H9 (cell line): ENCODE data around the gene ABCG1. TPM values are rescaled to one million over a fixed set of nuclear protein-coding genes. Genes with fewer than 3 reads are reported as not detected.

Source experiments
- DNase-seq: peaks from one replicate; pipeline ENCODE4 v3.0.0-alpha.2; 2017
- H2AFZ ChIP-seq: one replicate; pipeline ENCODE4 v1.6.1; 2013; ENCODE audit warnings: mild to moderate bottlenecking, low read length, control low read depth, moderate library complexity
- H2AK5ac ChIP-seq: 2 replicates; pipeline ENCODE4 v1.6.1; 2013; ENCODE audit warnings: low read length, control low read depth, mixed read lengths; ENCODE audit not compliant: insufficient read length
- H2BK120ac ChIP-seq: one replicate; pipeline ENCODE4 v1.6.1; 2013; ENCODE audit warnings: low read depth, mild to moderate bottlenecking, low read length, control low read depth, inconsistent platforms; ENCODE audit not compliant: poor library complexity, severe bottlenecking
- H2BK12ac ChIP-seq: 2 replicates; pipeline ENCODE4 v1.6.1; 2013; ENCODE audit warnings: low read length, control low read depth, mixed read lengths, low read depth; ENCODE audit not compliant: insufficient read length
- H2BK15ac ChIP-seq: 2 replicates; pipeline ENCODE4 v1.6.1; 2013; ENCODE audit warnings: low read depth, low read length, control low read depth
- H2BK20ac ChIP-seq: one replicate; pipeline ENCODE4 v1.6.1; 2013; ENCODE audit warnings: low read depth, mild to moderate bottlenecking, low read length, control low read depth, inconsistent platforms; ENCODE audit not compliant: poor library complexity, severe bottlenecking
- H2BK5ac ChIP-seq: 2 replicates; pipeline ENCODE4 v1.6.1; 2013; ENCODE audit warnings: low read length, control low read depth, mixed read lengths; ENCODE audit not compliant: insufficient read length
- H3K14ac ChIP-seq: 2 replicates; pipeline ENCODE4 v1.6.1; 2013; ENCODE audit warnings: low read length, control low read depth; ENCODE audit not compliant: insufficient read depth
- H3K18ac ChIP-seq: 2 replicates; pipeline ENCODE4 v1.6.1; 2013; ENCODE audit warnings: low read depth, mild to moderate bottlenecking, mixed read lengths, low read length, control low read depth; ENCODE audit not compliant: insufficient read length
- H3K23ac ChIP-seq: 2 replicates; pipeline ENCODE4 v1.6.1; 2013; ENCODE audit warnings: low read length, control low read depth, mixed read lengths, low read depth; ENCODE audit not compliant: insufficient read length
- H3K23me2 ChIP-seq: 2 replicates; pipeline ENCODE4 v1.6.1; 2013; ENCODE audit warnings: low read depth, mild to moderate bottlenecking, mixed read lengths, low read length, control low read depth; ENCODE audit not compliant: insufficient read length, poor library complexity, severe bottlenecking
- H3K27ac ChIP-seq: 2 replicates; pipeline ENCODE4 v1.5.1; 2013; ENCODE audit warnings: low read length, control low read depth, mixed read lengths, low read depth; ENCODE audit not compliant: insufficient read length
- H3K27me3 ChIP-seq: 2 replicates; pipeline ENCODE4 v1.6.1; 2013; ENCODE audit warnings: low read length, control low read depth, inconsistent platforms; ENCODE audit not compliant: insufficient read depth
- H3K4ac ChIP-seq: 2 replicates; pipeline ENCODE4 v1.6.1; 2013; ENCODE audit warnings: low read depth, mild to moderate bottlenecking, control low read depth, inconsistent platforms, low read length, moderate library complexity
- H3K4me1 ChIP-seq: 2 replicates; pipeline ENCODE4 v1.6.1; 2013; ENCODE audit warnings: low read length, control low read depth, inconsistent platforms; ENCODE audit not compliant: insufficient read depth
- H3K4me2 ChIP-seq: 2 replicates; pipeline ENCODE4 v1.6.1; 2013; ENCODE audit warnings: low read length, control low read depth, mixed read lengths; ENCODE audit not compliant: insufficient read length, insufficient read depth
- H3K56ac ChIP-seq: 2 replicates; pipeline ENCODE4 v1.6.1; 2013; ENCODE audit warnings: low read depth, mild to moderate bottlenecking, mixed read lengths, low read length, control low read depth; ENCODE audit not compliant: insufficient read length
- H3K79me1 ChIP-seq: 2 replicates; pipeline ENCODE4 v1.6.1; 2013; ENCODE audit warnings: low read depth, mild to moderate bottlenecking, moderate library complexity, low read length, control low read depth, inconsistent platforms; ENCODE audit not compliant: insufficient read depth, poor library complexity, severe bottlenecking
- H3K79me2 ChIP-seq: 2 replicates; pipeline ENCODE4 v1.6.1; 2013; ENCODE audit warnings: low read length, control low read depth, inconsistent platforms; ENCODE audit not compliant: insufficient read depth
- H3K9ac ChIP-seq: 2 replicates; pipeline ENCODE4 v1.6.1; 2013; ENCODE audit warnings: low read length, control low read depth, mixed read lengths; ENCODE audit not compliant: insufficient read length; ENCODE audit errors: extremely low read depth
- H3K9me3 ChIP-seq: one replicate; pipeline ENCODE4 v1.6.1; 2013; ENCODE audit warnings: low read depth, low read length, inconsistent platforms; ENCODE audit not compliant: control insufficient read depth
- H3T11ph ChIP-seq: one replicate; pipeline ENCODE4 v1.6.1; 2013; ENCODE audit warnings: mild to moderate bottlenecking, low read length, control low read depth, inconsistent platforms
- H4K20me1 ChIP-seq: one replicate; pipeline ENCODE4 v1.6.1; 2013; ENCODE audit not compliant: control insufficient read depth, insufficient read length, insufficient read depth
- H4K5ac ChIP-seq: 2 replicates; pipeline ENCODE4 v1.6.1; 2013; ENCODE audit warnings: low read depth, mild to moderate bottlenecking, mixed read lengths, low read length, control low read depth; ENCODE audit not compliant: insufficient read length
- H4K8ac ChIP-seq: replicated peaks from 2 replicates; pipeline ENCODE4 v1.6.1; 2013; ENCODE audit warnings: low read length, control low read depth, mixed read lengths, low read depth; ENCODE audit not compliant: insufficient read length
- H4K91ac ChIP-seq: 2 replicates; pipeline ENCODE4 v1.6.1; 2013; ENCODE audit warnings: low read depth, mild to moderate bottlenecking, moderate library complexity, mixed read lengths, low read length, control low read depth; ENCODE audit not compliant: insufficient read length
- H3K27ac Mint-ChIP-seq, 3 experiments: 2 replicates in 2 of 3; 3 replicates in 1 of 3; pipeline ENCODE4 v1.8.0; 2020 to 2021; ENCODE audit warnings: mixed read lengths in 3 of 3, mild to moderate bottlenecking in 1 of 3, moderate library complexity in 1 of 3
- H3K27me3 Mint-ChIP-seq: 2 replicates; pipeline ENCODE4 v1.8.0; 2021; ENCODE audit warnings: low read depth, mild to moderate bottlenecking, moderate library complexity, mixed read lengths
- H3K36me3 Mint-ChIP-seq, 3 experiments: 2 replicates in 2 of 3; 3 replicates in 1 of 3; pipeline ENCODE4 v1.8.0; 2020 to 2021; ENCODE audit warnings: low read depth in 3 of 3, mixed read lengths in 3 of 3; ENCODE audit not compliant: insufficient read depth in 1 of 3
- H3K4me1 Mint-ChIP-seq, 2 experiments: 2 replicates each; pipeline ENCODE4 v1.8.0; 2020; ENCODE audit warnings: mixed read lengths in 2 of 2
- H3K4me3 Mint-ChIP-seq, 2 experiments: 2 replicates in 1 of 2; 3 replicates in 1 of 2; pipeline ENCODE4 v1.8.0; 2020 to 2021; ENCODE audit warnings: mild to moderate bottlenecking in 2 of 2, mixed read lengths in 2 of 2, moderate library complexity in 1 of 2
- H3K9me3 Mint-ChIP-seq, 2 experiments: 2 replicates in 1 of 2; 3 replicates in 1 of 2; pipeline ENCODE4 v1.8.0; 2020; ENCODE audit warnings: mild to moderate bottlenecking in 2 of 2, mixed read lengths in 2 of 2, moderate library complexity in 1 of 2
- WGBS: extraction: QIAGEN DNeasy Blood & Tissue Kit; methylation state at CpG from one replicate; pipeline ENCODE4 v1.1.7; 2013; ENCODE audit warnings: missing lambda C conversion rate, low lambda C conversion rate, mixed read lengths; ENCODE audit not compliant: insufficient read length; ENCODE audit errors: extremely low coverage; 5-methylcytosine and 5-hydroxymethylcytosine counted together
- total RNA-seq: library from RNA; stranded (reverse); gene quantifications from 2 replicates; pipeline ENCODE4 v1.2.1, GENCODE V29; 2021
- TF ChIP-seq, protein P1 (sequence below): fragments of 200-600 bp; sonication (generic); conservative IDR thresholded peaks from 3 replicates; pipeline ENCODE4 v1.8.0; 2021; ENCODE audit warnings: antibody characterized with exemption, mild to moderate bottlenecking

The ABCG1 gene
- total RNA-seq, 1 experiment from 2014 or later: 0.83 TPM

DNA sequence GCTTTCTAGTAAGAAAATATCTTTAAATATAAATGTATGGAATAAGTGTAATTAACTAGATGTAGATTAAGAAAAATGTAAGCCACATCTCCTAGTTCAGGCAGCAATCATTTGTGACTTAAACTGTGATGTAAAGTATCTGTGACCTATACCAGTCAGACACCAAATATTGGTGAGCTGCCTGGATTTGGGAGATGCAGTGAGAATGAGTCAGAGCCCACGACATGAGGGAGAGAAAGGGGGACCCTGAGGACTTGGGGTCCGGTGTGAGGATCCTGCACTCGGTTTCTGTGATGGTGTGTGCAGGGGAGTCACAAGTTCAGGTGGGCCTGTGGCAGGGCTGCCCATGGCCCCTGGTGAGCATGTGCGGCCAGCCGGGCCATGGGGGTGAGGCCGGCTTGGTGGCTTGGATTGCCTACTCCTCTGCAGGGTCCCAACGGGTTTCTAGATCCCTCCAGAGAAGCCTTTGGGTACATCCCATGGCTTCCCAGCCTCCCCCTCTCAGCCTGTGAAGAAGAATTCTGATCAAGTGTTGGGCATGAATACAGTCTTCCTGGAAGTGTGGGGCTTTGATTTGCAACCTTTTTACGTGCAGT, 19.0 kb upstream of the ABCG1 start:
- Histone ChIP-seq H3K4me1 (no peaks in the 10 kb centered on the region), H3K14ac (no peak overlapping the region; the same call in 1 of the 2 replicates), H4K91ac (no peak overlapping the region), H3K4ac (no peak overlapping the region), H2BK120ac (no peak overlapping the region), H3K27ac (no peak overlapping the region), H3K79me2 (no peaks in the 10 kb centered on the region), H3K27me3 (no peaks in the 10 kb centered on the region), H3K9me3 (no peaks in the 10 kb centered on the region), H2BK20ac (no peak overlapping the region), H3K18ac (no peak overlapping the region), H3K23ac (no peak overlapping the region), H4K8ac (no peak overlapping the region), H3K4me2 (no peak overlapping the region), H4K20me1 (no peaks in the 10 kb centered on the region), H2AK5ac (no peak overlapping the region), H3K9ac (no peak overlapping the region), H3T11ph (no peak overlapping the region), H3K79me1 (no peaks in the 10 kb centered on the region), H3K56ac (no peak overlapping the region), H2BK5ac (no peak overlapping the region), H2BK12ac (no peak overlapping the region), H2AFZ (no peak overlapping the region), H4K5ac (no peak overlapping the region), H2BK15ac (no peak overlapping the region), H3K23me2 (no peaks in the 10 kb centered on the region)
- H3K27me3 Mint-ChIP-seq: peaks cover 7% of the 10 kb centered on the region
- H3K9me3 Mint-ChIP-seq: peaks cover 4 to 6% of the 10 kb centered on the region in 2 experiments
- H3K27ac Mint-ChIP-seq: no peak overlapping the region
- no CpG with 5 or more reads among the region's 8 CpGs for WGBS
- peaks cover 0 to 2% (median 2%) of the 10 kb centered on the region in 3 experiments; a peak in 2 of 7 replicates for H3K36me3 Mint-ChIP-seq
- DNase-seq: no peak
- peaks cover 0 to 10% of the 10 kb centered on the region in 2 experiments; a peak in 1 of 4 replicates for H3K4me1 Mint-ChIP-seq
- no peak overlapping the region for H3K4me3 Mint-ChIP-seq
- TF ChIP-seq, protein P1, sequence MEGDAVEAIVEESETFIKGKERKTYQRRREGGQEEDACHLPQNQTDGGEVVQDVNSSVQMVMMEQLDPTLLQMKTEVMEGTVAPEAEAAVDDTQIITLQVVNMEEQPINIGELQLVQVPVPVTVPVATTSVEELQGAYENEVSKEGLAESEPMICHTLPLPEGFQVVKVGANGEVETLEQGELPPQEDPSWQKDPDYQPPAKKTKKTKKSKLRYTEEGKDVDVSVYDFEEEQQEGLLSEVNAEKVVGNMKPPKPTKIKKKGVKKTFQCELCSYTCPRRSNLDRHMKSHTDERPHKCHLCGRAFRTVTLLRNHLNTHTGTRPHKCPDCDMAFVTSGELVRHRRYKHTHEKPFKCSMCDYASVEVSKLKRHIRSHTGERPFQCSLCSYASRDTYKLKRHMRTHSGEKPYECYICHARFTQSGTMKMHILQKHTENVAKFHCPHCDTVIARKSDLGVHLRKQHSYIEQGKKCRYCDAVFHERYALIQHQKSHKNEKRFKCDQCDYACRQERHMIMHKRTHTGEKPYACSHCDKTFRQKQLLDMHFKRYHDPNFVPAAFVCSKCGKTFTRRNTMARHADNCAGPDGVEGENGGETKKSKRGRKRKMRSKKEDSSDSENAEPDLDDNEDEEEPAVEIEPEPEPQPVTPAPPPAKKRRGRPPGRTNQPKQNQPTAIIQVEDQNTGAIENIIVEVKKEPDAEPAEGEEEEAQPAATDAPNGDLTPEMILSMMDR: no peak
